HAP-1 (cell line): Measurements from ENCODE around the gene LRP2.

Source experiments
- DNase-seq, 2 experiments: peaks; one replicate each; pipeline ENCODE4 v3.0.0-alpha.2; 2016 to 2020; ENCODE audit warnings: low spot score in 2 of 2
- H3K27me3 ChIP-seq: fragments of 250-450 bp; sonication (Bioruptor Pico); 2 replicates; pipeline ENCODE4 v1.5.1; 2020; ENCODE audit warnings: low read depth, mild to moderate bottlenecking, moderate library complexity
- H3K36me3 ChIP-seq: fragments of 250-450 bp; sonication (Bioruptor Pico); replicated peaks from 2 replicates; pipeline ENCODE4 v1.5.1; 2020; ENCODE audit warnings: mild to moderate bottlenecking
- H3K4me1 ChIP-seq: fragments of 250-450 bp; sonication (Bioruptor Pico); 2 replicates; pipeline ENCODE4 v1.5.1; 2020; ENCODE audit warnings: mild to moderate bottlenecking
- H3K4me3 ChIP-seq: fragments of 250-450 bp; sonication (Bioruptor Pico); 2 replicates; pipeline ENCODE4 v1.5.1; 2020; ENCODE audit warnings: mild to moderate bottlenecking, moderate library complexity
- H3K9me3 ChIP-seq: fragments of 250-450 bp; sonication (Bioruptor Pico); 2 replicates; pipeline ENCODE4 v1.5.1; 2020; ENCODE audit warnings: mild to moderate bottlenecking, moderate library complexity
- in situ Hi-C: fragments of 300-500 bp; cut with MboI; formaldehyde crosslinking; loops from 3 replicates; pipeline ENCODE4 v1.14.3; 2020; ENCODE audit warnings: low sequenced_read_pairs, inconsistent platforms, mixed read lengths

LRP2 gene

GRCh38 chr2:169094676-169095075, 267.7 kb downstream of the LRP2 start:
- Histone ChIP-seq H3K9me3 (0 out of 2 replicates have a peak, but pooled peaks cover 2% of the 10 kb centered on the region), H3K27me3 (peaks cover 61% of the 10 kb centered on the region), H3K4me1 (no peaks in the 10 kb centered on the region; the same call in 1 of the 2 replicates), H3K4me3 (no peak overlapping the region), H3K36me3 (no peaks in the 10 kb centered on the region)
- DNase-seq, result peak in 1 of 2 experiments; percentile 80
- in situ Hi-C loops, result no loop called here

DNA sequence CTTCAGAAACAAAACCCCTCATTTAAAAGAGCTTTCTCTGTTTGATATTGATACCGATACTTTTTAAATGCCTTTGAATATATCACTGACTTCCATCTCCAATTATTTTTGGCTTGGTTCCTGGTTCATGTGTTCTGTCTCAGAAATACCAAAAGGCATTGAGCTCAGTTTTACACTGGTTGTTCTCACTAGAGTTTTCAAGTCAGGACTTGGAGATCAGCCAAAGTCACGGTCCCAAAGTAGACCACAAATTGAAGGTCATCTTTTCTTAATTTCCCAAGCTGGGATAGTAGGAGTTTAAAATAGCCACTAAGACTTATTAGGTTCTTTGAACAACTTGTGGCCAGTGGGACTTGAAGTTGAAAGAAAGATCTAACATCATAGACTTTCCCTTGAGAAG, 268.8 kb downstream of the LRP2 start:
- H3K27me3 ChIP-seq, result peaks cover 58% of the 10 kb centered on the region
- no peaks in the 10 kb centered on the region; the same call in 1 of the 2 replicates for H3K4me1 ChIP-seq
- in situ Hi-C loops, result no loop called here
- H3K9me3 ChIP-seq, result 0 out of 2 replicates have a peak, but pooled peaks cover 2% of the 10 kb centered on the region
- no peak overlapping the region for H3K4me3 ChIP-seq
- no peaks in the 10 kb centered on the region for H3K36me3 ChIP-seq
- DNase-seq, result no peak

DNA sequence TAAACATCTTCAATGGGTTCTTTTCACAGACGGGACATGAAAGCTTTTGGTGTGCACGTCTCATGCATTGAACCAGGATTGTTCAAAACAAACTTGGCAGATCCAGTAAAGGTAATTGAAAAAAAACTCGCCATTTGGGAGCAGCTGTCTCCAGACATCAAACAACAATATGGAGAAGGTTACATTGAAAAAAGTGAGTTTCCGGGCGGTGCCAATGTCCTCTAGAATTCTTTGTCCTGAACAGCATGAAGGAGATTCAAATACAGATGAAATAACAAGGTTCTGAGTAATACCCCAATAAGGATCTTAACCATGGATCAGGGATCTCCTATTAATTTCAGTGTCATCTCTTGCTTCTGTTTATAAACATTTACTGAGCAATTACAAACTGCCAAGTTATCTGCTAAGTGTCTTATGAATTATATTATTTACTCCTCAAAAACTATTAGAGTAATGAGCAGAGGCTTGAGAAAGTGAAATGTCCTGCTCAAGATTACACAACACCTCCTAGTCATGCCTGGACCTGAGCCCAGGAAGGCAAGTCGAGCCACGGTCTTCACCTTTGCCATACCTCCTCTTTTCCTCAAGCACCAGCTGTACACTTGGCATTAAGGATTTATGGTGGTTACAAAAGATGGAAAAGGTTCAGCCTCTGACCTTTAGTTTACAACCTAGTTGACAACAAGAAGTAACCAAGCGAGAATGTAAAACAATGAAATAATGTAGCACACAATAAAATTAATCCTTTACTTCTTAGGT, 270.4 kb downstream of the LRP2 start:
- Histone ChIP-seq H3K27me3 (peaks cover 49% of the 10 kb centered on the region), H3K36me3 (no peaks in the 10 kb centered on the region), H3K4me1 (no peaks in the 10 kb centered on the region; the same call in 1 of the 2 replicates), H3K4me3 (no peak overlapping the region), H3K9me3 (0 out of 2 replicates have a peak, but pooled peaks cover 2% of the 10 kb centered on the region)
- in situ Hi-C loops, result no loop called here
- DNase-seq, result no peak

- no peaks in the 10 kb centered on the region; the same call in 1 of the 2 replicates for H3K4me1 ChIP-seq
- H3K9me3 ChIP-seq, result 0 out of 2 replicates have a peak, but pooled peaks cover 2% of the 10 kb centered on the region
- no peak overlapping the region for H3K4me3 ChIP-seq
- H3K36me3 ChIP-seq, result no peaks in the 10 kb centered on the region
- DNase-seq, result no peak
- in situ Hi-C loops, result no loop called here
- peaks cover 42% of the 10 kb centered on the region for H3K27me3 ChIP-seq
These were observed 271.1 kb downstream of the LRP2 start for GRCh38 chr2:169091256-169091655.

GRCh38 chr2:169090133-169090820, 272.1 kb downstream of the LRP2 start:
- Histone ChIP-seq H3K4me1 (no peaks in the 10 kb centered on the region; the same call in 1 of the 2 replicates), H3K36me3 (no peaks in the 10 kb centered on the region), H3K27me3 (peaks cover 34% of the 10 kb centered on the region), H3K9me3 (0 out of 2 replicates have a peak, but pooled peaks cover 2% of the 10 kb centered on the region), H3K4me3 (no peak overlapping the region)
- no peak for DNase-seq
- in situ Hi-C loops, result no loop called here

GRCh38 chr2:169089182-169089581, 273.2 kb downstream of the LRP2 start:
- in situ Hi-C loops, result no loop called here
- no peak for DNase-seq
- H3K36me3 ChIP-seq, result no peaks in the 10 kb centered on the region

GRCh38 chr2:169087757-169088379, 274.5 kb downstream of the LRP2 start:
- no peaks in the 10 kb centered on the region for H3K36me3 ChIP-seq
- in situ Hi-C loops, result no loop called here
- DNase-seq, result no peak

More at GRCh38 chr2:169089182-169089581, 273.2 kb downstream of the LRP2 start:
- 0 out of 2 replicates have a peak, but pooled peaks cover 2% of the 10 kb centered on the region for H3K9me3 ChIP-seq
- no peaks in the 10 kb centered on the region; the same call in 1 of the 2 replicates for H3K4me1 ChIP-seq
- H3K4me3 ChIP-seq, result no peak overlapping the region
- peaks cover 34% of the 10 kb centered on the region for H3K27me3 ChIP-seq

GRCh38 chr2:169086893-169087467, 275.4 kb downstream of the LRP2 start:
- Histone ChIP-seq H3K36me3 (no peaks in the 10 kb centered on the region), H3K4me1 (no peaks in the 10 kb centered on the region), H3K27me3 (peaks cover 20% of the 10 kb centered on the region), H3K9me3 (no peaks in the 10 kb centered on the region), H3K4me3 (no peak overlapping the region)
- in situ Hi-C loops, result no loop called here
- DNase-seq, result no peak

More at GRCh38 chr2:169087757-169088379, 274.5 kb downstream of the LRP2 start:
- Histone ChIP-seq H3K27me3 (peaks cover 28% of the 10 kb centered on the region), H3K9me3 (0 out of 2 replicates have a peak, but pooled peaks cover under 1% of the 10 kb centered on the region), H3K4me1 (no peaks in the 10 kb centered on the region), H3K4me3 (no peak overlapping the region)

- Histone ChIP-seq H3K36me3 (no peaks in the 10 kb centered on the region), H3K9me3 (no peaks in the 10 kb centered on the region), H3K4me3 (no peak overlapping the region), H3K4me1 (no peaks in the 10 kb centered on the region), H3K27me3 (peaks cover 7% of the 10 kb centered on the region; the same call in 1 of the 2 replicates)
- DNase-seq, result no peak
- in situ Hi-C loops, result no loop called here
These were observed 279.3 kb downstream of the LRP2 start for GRCh38 chr2:169082995-169083394.

DNA sequence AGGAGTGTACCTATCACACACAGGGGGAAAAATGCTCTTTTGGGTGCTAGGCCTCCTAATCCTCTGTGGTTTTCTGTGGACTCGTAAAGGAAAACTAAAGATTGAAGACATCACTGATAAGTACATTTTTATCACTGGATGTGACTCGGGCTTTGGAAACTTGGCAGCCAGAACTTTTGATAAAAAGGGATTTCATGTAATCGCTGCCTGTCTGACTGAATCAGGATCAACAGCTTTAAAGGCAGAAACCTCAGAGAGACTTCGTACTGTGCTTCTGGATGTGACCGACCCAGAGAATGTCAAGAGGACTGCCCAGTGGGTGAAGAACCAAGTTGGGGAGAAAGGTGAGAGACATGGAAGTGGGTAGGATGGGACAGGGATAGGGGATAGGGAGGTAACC, 280.8 kb downstream of the LRP2 start:
- H3K4me3 ChIP-seq, result no peak overlapping the region
- H3K9me3 ChIP-seq, result no peaks in the 10 kb centered on the region
- H3K36me3 ChIP-seq, result no peaks in the 10 kb centered on the region
- no peaks in the 10 kb centered on the region for H3K4me1 ChIP-seq
- in situ Hi-C loops, result no loop called here
- no peak for DNase-seq
- H3K27me3 ChIP-seq, result peaks cover 13% of the 10 kb centered on the region; the same call in 1 of the 2 replicates

- in situ Hi-C loops, result no loop called here
- Histone ChIP-seq H3K4me1 (no peaks in the 10 kb centered on the region), H3K27me3 (peaks cover 13% of the 10 kb centered on the region; the same call in 1 of the 2 replicates), H3K9me3 (no peaks in the 10 kb centered on the region), H3K4me3 (no peak overlapping the region), H3K36me3 (no peaks in the 10 kb centered on the region)
- DNase-seq, result no peak
These were observed 281.9 kb downstream of the LRP2 start for GRCh38 chr2:169080250-169081069.

DNA sequence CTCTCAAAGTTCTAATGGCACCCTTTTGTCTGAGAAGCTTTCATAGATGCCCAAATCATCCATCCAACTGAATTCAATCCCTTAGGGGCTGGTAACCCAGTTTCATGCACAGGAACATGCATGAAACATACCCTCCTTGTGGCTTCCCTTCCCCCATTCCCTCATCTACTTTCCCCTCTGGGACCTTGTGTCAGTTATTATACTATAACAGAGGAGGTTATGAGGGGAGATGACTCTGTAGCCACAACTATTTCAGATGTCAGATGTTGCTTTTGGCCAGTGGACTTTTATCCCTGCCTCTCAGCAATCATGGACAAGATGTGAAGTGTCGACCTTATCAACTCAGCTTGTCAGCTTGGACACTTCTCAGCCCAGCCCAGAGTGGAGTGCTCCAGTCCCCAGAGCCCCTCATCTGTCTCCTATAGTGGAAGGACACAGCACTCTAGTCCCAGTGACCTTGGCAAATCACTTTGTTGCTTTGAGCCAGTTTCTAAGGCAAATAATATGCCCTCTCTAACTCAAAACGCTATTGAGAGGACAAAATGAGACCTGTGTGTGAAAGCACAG, 284.6 kb downstream of the LRP2 start:
- in situ Hi-C loops, result no loop called here
- no peak for DNase-seq
- no peaks in the 10 kb centered on the region for H3K4me1 ChIP-seq
- peaks cover 13% of the 10 kb centered on the region; the same call in 1 of the 2 replicates for H3K27me3 ChIP-seq
- no peak overlapping the region for H3K4me3 ChIP-seq
- no peaks in the 10 kb centered on the region for H3K36me3 ChIP-seq
- no peaks in the 10 kb centered on the region for H3K9me3 ChIP-seq
